HCT116 (cell line): ENCODE results near the gene STAC2. TPM values are rescaled to one million over a fixed set of nuclear protein-coding genes. Genes with fewer than 3 reads are reported as not detected.

ENCODE experiments used
- ATAC-seq: fragments of 200-7000 bp; cut with Tn5 transposase; 2 replicates; pipeline ENCODE4 v1.9.1; 2020; ENCODE audit warnings: mild to moderate bottlenecking, moderate library complexity
- BruUV-seq: library from RNA; stranded (reverse); fragments of 400-500 nt; replicated peaks from 2 replicates; lab custom pipeline; 2021; lab: Mats Ljungman, UMichigan
- CTCF ChIA-PET: fragments of 300-600 bp; sonication (Branson Sonifier 250); formaldehyde crosslinking; loops from one replicate; lab custom pipeline; 2021; ENCODE audit warnings: antibody characterized with exemption; lab: Charles Lee
- POLR2A ChIA-PET: fragments of 300-600, 350-600 bp; sonication (Branson Sonifier 250); formaldehyde crosslinking; loops from one replicate; lab custom pipeline; 2021; ENCODE audit warnings: antibody characterized with exemption; lab: Charles Lee
- RAD21 ChIA-PET, 2 experiments: fragments of 300-600 bp; sonication (Branson Sonifier 250); formaldehyde crosslinking; loops; one replicate each; lab custom pipeline; 2023; ENCODE audit warnings: low total read pairs in 2 of 2; ENCODE audit not compliant: uncharacterized antibody in 2 of 2, unreplicated experiment in 2 of 2, low non-redundant PET in 1 of 2; lab: Charles Lee
- DNase-seq: peaks from one replicate; pipeline ENCODE4 v3.0.0-alpha.2; 2010; ENCODE audit warnings: low read depth, low spot score
- H2AFZ ChIP-seq: fragments of 200-600 bp; shearing (Covaris generic), sonication (generic); 2 replicates; pipeline ENCODE4 v1.6.1; 2017; ENCODE audit warnings: low read depth, mixed run types, mixed read lengths, antibody characterized with exemption, low read length; ENCODE audit not compliant: poor library complexity, severe bottlenecking
- H3K27ac ChIP-seq: 2 replicates; pipeline ENCODE4 v1.5.1; 2012; ENCODE audit warnings: low read depth, low read length
- H3K27me3 ChIP-seq: fragments of 200-600 bp; sonication (generic); 2 replicates; pipeline ENCODE4 v1.6.1; 2016; ENCODE audit warnings: mixed run types, low read length, mixed read lengths; ENCODE audit not compliant: insufficient read depth
- H3K36me3 ChIP-seq, 2 experiments: fragments of 200-500 bp in 1 of 2; fragments of 200-600 bp in 1 of 2; sonication (Bioruptor generic) in 1 of 2; sonication (generic) in 1 of 2; 2 replicates each; pipeline versions ENCODE4 v1.5.1 to v1.6.1; 2014 to 2016; ENCODE audit warnings: low read length in 2 of 2, inconsistent platforms in 1 of 2, mixed read lengths in 1 of 2, mixed run types in 1 of 2; ENCODE audit not compliant: insufficient read depth in 2 of 2, control insufficient read depth in 1 of 2
- H3K4me1 ChIP-seq, 2 experiments: fragments of 200-600 bp in 1 of 2; sonication (generic) in 1 of 2; 2 replicates each; pipeline versions ENCODE4 v1.5.1 to v1.6.1; 2012 to 2017; ENCODE audit warnings: low read length in 2 of 2, inconsistent platforms in 1 of 2, mild to moderate bottlenecking in 1 of 2, mixed read lengths in 1 of 2, mixed run types in 1 of 2, moderate library complexity in 1 of 2; ENCODE audit not compliant: insufficient read depth in 2 of 2, control insufficient read depth in 1 of 2
- H3K4me2 ChIP-seq: fragments of 200-600 bp; sonication (generic); 2 replicates; pipeline ENCODE4 v1.6.1; 2017; ENCODE audit warnings: mixed run types, low read length, mixed read lengths
- H3K4me3 ChIP-seq, 2 experiments: fragments of 200-600 bp in 1 of 2; sonication (generic) in 1 of 2; replicated peaks in 1 of 2; 2 replicates each; pipeline ENCODE4 v1.5.1; 2011 to 2016; ENCODE audit warnings: low read length in 2 of 2, control low read depth in 1 of 2, low read depth in 1 of 2, mild to moderate bottlenecking in 1 of 2, mixed read lengths in 1 of 2, mixed run types in 1 of 2
- H3K79me2 ChIP-seq: fragments of 200-600 bp; sonication (generic); 2 replicates; pipeline ENCODE4 v1.6.1; 2017; ENCODE audit warnings: mild to moderate bottlenecking, mixed run types, low read length, moderate library complexity, mixed read lengths; ENCODE audit not compliant: insufficient read depth
- H3K9ac ChIP-seq: fragments of 200-600 bp; sonication (generic); 2 replicates; pipeline ENCODE4 v1.6.1; 2016; ENCODE audit warnings: low read length, mixed read lengths
- H3K9me2 ChIP-seq: fragments of 200-600 bp; sonication (generic), shearing (Covaris generic); 2 replicates; pipeline ENCODE4 v1.6.1; 2017; ENCODE audit warnings: mixed run types, mild to moderate bottlenecking, moderate library complexity; ENCODE audit not compliant: insufficient read depth
- H3K9me3 ChIP-seq, 2 experiments: fragments of 200-500 bp in 1 of 2; fragments of 200-600 bp in 1 of 2; sonication (Bioruptor generic) in 1 of 2; sonication (generic) in 1 of 2; 2 replicates each; pipeline ENCODE4 v1.6.1; 2014 to 2017; ENCODE audit warnings: low read length in 2 of 2, mixed read lengths in 2 of 2, inconsistent platforms in 1 of 2, low read depth in 1 of 2, mild to moderate bottlenecking in 1 of 2, mixed run types in 1 of 2, moderate library complexity in 1 of 2; ENCODE audit not compliant: control insufficient read depth in 1 of 2, insufficient read depth in 1 of 2
- H4K20me1 ChIP-seq: fragments of 200-600 bp; sonication (generic), shearing (Covaris generic); 2 replicates; pipeline ENCODE4 v1.6.1; 2017; ENCODE audit warnings: mixed run types, mild to moderate bottlenecking, moderate library complexity; ENCODE audit not compliant: insufficient read depth
- ATF3 ChIP-seq: IDR thresholded peaks from 2 replicates; pipeline ENCODE4 v1.6.1; 2012
- EGR1 ChIP-seq: IDR thresholded peaks from 2 replicates; pipeline ENCODE4 v1.6.1; 2012; ENCODE audit warnings: low read depth
- EZH2 ChIP-seq: fragments of 200-600 bp; sonication (generic); IDR thresholded peaks from 2 replicates; pipeline ENCODE4 v1.6.1; 2017; ENCODE audit warnings: antibody characterized with exemption, mixed run types
- EZH2phosphoT487 ChIP-seq: fragments of 200-600 bp; IDR thresholded peaks from 2 replicates; pipeline ENCODE4 v1.6.1; 2018; ENCODE audit warnings: antibody characterized with exemption, borderline replicate concordance
- JUND ChIP-seq: IDR thresholded peaks from 2 replicates; pipeline ENCODE4 v1.6.1; 2012
- POLR2AphosphoS5 ChIP-seq: IDR thresholded peaks from 2 replicates; pipeline ENCODE4 v1.6.1; 2011; ENCODE audit warnings: mild to moderate bottlenecking, low read depth, low read length, moderate library complexity
- REST ChIP-seq: IDR thresholded peaks from 2 replicates; pipeline ENCODE4 v1.6.1; 2012; ENCODE audit warnings: low read depth
- SIN3A ChIP-seq: IDR thresholded peaks from 2 replicates; pipeline ENCODE4 v1.6.1; 2012; ENCODE audit warnings: low read depth
- SP1 ChIP-seq: IDR thresholded peaks from 2 replicates; pipeline ENCODE4 v1.6.1; 2012; ENCODE audit warnings: low read depth
- TCF7L2 ChIP-seq: IDR thresholded peaks from 2 replicates; pipeline ENCODE4 v1.7.0; 2011; ENCODE audit warnings: borderline replicate concordance, inconsistent platforms; ENCODE audit not compliant: insufficient read depth, insufficient read length; ENCODE audit errors: extremely low read depth
- ZBTB33 ChIP-seq: IDR thresholded peaks from 2 replicates; pipeline ENCODE4 v1.6.1; 2011; ENCODE audit warnings: mild to moderate bottlenecking, low read length, moderate library complexity; ENCODE audit not compliant: insufficient replicate concordance; ENCODE audit errors: extremely low read depth
- ZFX ChIP-seq: fragments of 450-650 bp; IDR thresholded peaks from 2 replicates; pipeline ENCODE4 v1.6.1; 2017
- ZNF274 ChIP-seq: fragments of 200-500 bp; sonication (Bioruptor generic); IDR thresholded peaks from 2 replicates; pipeline ENCODE4 v1.6.1; 2014; ENCODE audit warnings: mild to moderate bottlenecking, low read depth, low read length, inconsistent platforms
- intact Hi-C: fragments of 100-400 bp; cut with micrococcal nuclease; formaldehyde crosslinking; loops from 2 replicates; pipeline ENCODE4 v1.10.0; 2022
- total RNA-seq: library from RNA; stranded (reverse); gene quantifications from one replicate; pipeline ENCODE4 v1.2.1, GENCODE V29; 2021; ENCODE audit not compliant: unreplicated experiment

Gene STAC2
- total RNA-seq, 1 experiment from 2014 or later, result not detected

- no peak for TF ChIP-seq EGR1
- TF ChIP-seq ZNF274, result no peak
- TF ChIP-seq TCF7L2, result no peak
- TF ChIP-seq POLR2AphosphoS5, result no peak
- no peak for TF ChIP-seq SIN3A
- no peak for TF ChIP-seq EZH2phosphoT487
- no peak for TF ChIP-seq SP1
- no peak for TF ChIP-seq ZBTB33
- no peak for TF ChIP-seq REST
- no peak for TF ChIP-seq ZFX
- no peak for TF ChIP-seq ATF3
- no peak for TF ChIP-seq JUND
- no peak for TF ChIP-seq EZH2
- Histone ChIP-seq H4K20me1 (no peaks in the 10 kb centered on the region), H3K36me3 (peaks cover 5 to 7% of the 10 kb centered on the region in 2 experiments; a peak in 3 of 4 replicates), H3K79me2 (peaks cover 19% of the 10 kb centered on the region), H3K9me2 (no peaks in the 10 kb centered on the region), H3K4me1 (peaks cover 19 to 35% of the 10 kb centered on the region in 2 experiments), H3K27ac (no peak overlapping the region), H3K4me2 (peak overlapping the region; percentile 92), H3K9me3 (no peaks in the 10 kb centered on the region), H3K9ac (no peak overlapping the region), H3K27me3 (no peaks in the 10 kb centered on the region), H3K4me3 (peak overlapping the region in 1 of 2 experiments; percentile 75; a peak in 2 of 4 replicates), H2AFZ (no peak overlapping the region)
- ChIA-PET RAD21 (no interaction called here), CTCF (interaction anchor here (1.3 to 1.7 kb wide), 4 partner anchors 21 to 43 kb away, joined by 3 to 6 read pairs (median 5); no protein-coding TSS in a partner anchor), POLR2A (interaction anchor here (1.8 kb wide), 1 partner anchor 31 kb away, joined by 3 read pairs; no protein-coding TSS in a partner anchor)
- no TSS peak for BruUV-seq
- ATAC-seq (no peak), DNase-seq (no peak)
- intact Hi-C loops, result no loop called here
These were observed 30.1 kb downstream of the STAC2 start for GRCh38 chr17:39195568-39196160.
